Colon (tissue), 2 donors: ENCODE results near the gene FLOT2.
"Not testable (repeated sequence)": the region's sequence is repeated elsewhere in the genome, so short reads cannot be mapped to it uniquely, and the experiment has no call there.

ENCODE experiments used
- FAIRE-seq: peaks from 2 replicates; lab custom pipeline; 2012; peaks lifted over from hg19 to GRCh38; lab: Jason Lieb, UNC
- donor health status: control.
- donor health status: control.

Gene FLOT2

DNA sequence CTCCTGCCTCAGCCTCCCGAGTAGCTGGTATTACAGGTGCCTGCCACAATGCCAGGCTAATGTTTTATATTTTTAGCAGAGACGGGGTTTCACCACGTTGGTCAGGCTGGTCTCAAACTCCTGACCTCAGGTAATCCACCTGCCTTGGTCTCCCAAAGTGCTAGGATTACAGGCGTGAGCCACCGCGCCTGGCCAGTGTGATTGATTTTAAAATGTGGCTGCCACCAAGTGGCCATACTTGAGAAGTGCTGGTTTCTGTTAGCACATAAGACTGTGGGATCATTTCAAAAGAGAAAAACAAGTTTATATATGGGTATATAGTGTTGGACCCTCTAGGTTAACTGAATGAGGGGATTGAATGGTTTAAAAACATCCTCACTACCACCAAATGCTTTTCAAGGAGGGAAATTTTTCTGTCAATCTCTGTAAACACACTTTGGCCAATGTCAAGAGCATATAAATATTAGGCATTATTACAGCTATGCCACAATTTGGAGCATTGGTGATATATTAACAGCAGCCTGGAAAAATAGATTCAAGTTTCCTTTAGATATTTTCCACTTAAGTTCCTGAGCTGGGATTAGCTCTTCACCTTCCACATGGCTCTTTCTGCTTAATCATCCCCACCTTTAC is 18.9 kb upstream of the FLOT2 start:
- FAIRE-seq, result no peak

DNA sequence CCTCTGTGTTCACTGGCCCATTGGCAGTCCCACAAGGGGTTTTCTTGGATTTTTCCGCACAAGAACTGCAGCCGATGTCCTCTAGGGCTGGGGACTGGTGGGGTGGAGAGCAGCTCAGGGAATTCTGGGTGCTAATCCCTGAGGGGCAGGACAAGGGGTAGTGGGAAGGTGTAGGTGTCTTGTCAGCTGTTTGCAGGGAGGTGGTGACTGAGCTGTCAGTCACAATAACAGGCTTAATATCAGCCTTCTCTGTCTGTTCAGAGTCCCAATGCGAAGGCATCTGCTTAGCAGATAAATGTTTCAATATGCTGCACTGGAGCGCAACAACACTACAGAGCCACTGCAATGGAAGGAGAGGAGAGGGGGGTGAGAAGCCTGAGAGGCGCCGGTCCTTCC is 15.4 kb upstream of the FLOT2 start:
- FAIRE-seq, result no peak

DNA sequence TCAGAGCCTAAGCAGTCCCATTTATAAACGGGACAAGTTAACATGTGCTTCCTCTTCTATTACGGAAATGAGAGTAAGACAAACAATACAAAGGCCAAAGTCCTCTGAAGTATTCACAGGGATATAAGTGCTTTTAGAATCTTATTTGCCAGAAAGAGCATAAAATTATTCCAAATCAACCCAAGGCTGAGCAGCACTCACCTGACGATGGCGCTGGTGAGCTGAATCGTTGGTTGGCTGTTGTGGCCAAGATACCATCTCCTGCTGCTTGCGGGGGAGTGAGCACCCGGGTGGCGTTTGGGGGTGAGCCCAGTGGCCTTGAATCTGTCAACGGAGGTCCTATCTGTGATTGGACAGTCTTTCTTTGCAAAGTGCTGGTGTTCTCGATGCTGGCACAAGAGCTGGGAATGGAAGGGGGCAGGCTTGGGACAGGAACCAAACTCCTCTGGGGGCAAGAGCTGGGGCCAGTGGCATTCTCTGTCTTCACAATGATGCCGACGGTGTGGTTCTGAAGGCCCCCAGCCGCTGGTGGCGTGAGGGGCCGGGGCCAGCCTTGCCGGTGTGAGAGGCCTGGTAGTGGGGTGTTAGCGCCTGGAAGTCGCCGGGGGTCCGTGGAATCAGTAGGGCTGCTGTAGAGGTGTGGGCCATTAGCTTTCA is 14.9 kb upstream of the FLOT2 start:
- no peak for FAIRE-seq

DNA sequence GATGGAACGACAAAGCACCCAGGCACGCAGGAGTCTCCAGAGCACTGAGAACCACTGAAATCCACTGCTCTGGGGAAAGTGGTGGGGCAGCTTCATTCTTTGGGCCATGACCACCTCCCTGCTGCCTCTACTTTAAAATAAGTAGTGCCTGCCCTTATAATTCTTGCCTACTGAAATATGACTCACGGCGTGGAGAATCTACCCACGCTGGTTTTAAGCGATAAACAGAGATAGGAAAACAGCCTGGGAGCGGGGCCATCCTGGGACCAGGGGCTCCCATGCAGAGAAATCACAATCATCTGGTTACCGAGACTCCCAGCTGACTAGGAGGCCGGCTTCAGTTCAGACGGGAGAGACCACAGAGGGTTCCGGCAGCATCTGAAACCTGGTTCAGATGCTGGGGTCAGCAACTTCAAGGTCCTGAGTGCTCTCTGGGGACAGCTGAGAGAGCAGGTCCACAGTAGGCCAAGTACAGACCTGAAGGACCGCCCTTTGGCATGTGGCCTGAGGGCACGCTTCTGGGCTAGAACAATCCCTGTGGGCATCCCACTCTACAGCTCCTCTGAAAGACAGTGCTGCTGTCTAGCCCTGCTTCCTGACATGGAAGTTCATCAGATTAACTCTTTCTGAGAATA is 14.0 kb upstream of the FLOT2 start:
- no peak for FAIRE-seq

DNA sequence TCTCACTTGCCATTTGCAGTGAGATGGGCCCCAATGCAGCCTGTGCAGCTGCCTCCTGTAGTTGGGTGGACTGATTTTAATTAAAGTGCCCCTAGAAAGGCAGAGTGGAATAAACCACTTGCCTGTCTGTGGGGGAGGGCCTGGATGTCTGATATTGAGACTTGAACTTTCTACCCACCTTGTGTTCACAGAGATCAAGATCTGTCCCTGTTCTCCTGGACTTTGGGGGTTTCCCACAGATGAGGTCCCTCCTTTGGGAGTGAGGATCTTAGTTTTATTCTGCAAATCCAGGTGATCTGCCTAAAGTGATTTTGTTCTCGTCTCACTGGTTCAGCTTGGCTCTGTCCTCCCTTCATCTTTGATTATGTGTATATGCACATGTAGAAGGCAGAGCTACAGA is 13.0 kb upstream of the FLOT2 start:
- FAIRE-seq, result no peak

DNA sequence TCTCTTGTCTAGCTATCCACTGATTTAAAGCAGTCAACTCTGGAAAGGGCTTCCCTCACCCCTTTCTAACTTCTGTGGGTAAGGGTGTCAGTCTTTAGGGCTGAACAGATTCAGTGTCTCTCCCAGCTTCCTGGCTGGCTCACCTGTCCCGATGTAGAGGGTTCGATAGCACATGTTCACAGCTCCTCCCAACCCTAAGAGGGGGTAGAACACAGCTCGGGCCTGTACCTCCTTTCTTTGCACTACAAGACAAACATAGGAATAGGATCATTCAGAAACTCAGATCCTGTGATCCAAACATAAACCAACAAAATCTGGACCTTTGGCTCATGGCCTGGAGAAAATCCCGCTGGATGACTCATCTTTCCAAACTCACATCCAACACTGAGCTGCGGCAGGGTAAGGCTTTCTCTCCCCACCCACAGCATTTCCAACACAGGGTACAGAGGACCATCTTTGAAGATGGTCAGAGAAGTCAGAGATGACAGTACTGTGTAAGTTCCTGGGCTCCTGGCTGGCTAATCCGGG is 11.2 kb upstream of the FLOT2 start:
- no peak for FAIRE-seq

DNA sequence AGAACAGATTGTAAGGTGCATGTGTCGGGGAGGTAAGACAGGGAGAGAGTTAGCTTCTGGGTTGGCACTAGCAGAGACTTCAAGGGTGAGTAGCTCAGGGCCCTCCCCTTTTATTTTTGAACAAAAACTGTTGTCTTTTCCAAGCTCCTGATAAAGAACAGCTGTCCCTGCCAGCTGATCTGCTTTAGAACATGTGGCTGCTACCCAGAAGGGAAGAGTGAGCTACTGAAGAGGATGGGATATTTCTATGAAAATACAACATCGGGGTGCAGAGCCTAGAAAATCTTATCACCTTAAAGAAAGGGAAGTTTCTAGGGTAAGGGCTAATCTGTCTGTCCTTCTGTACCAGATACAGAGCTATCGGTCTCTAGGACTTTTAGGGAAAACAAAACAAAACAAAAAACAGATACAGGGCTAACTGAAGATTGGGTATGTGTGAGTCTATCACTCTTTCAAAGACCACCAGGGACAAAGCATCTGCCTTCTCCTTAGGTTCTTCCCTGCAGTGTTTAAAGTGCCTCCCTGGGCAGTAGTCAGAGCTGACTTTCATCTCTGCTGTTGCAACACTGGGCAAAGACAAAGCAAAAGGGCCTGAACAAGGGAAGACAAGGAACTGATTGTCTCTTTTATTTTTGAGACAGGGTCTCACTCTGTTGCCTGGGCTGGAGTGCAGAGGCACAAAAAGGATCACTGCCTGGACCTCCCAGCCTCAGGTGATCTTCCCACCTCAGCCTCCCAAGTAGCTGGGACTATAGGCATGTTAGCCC is 10.4 kb upstream of the FLOT2 start:
- FAIRE-seq, result no peak

DNA sequence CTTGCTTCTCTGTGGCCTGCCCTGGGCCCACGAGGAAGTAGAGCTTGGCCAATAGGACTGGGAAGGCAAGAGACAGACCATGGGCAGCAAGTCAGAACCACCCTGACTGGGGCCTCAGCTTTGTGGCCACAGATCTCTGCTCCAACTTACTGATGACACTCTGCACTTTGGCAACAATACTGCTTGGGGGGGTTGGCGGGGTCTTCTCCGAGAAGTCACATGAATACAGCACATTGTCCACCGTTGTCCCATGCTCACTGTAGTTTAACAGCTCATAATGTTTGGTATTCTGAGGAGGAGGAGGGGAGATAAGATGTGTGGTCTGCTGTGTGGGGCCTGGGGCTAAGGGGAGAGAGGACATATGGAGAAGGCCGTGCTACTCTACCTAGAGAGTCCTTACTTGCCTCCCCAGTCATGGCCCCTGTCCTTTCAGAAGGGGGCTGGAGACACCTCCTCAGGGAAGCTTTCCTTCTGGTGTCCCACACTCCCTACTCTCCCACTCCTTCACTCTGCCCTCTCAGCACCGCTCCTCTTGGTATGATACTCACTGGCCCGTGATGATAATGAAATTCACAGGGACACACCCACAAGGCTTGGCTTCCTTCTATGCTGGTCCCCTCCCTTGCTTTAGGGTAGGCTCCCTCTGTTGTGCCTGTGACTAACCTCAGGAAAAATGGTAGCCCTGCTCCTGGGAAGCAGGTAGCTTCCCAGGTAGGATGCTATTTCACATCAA is 9.3 kb upstream of the FLOT2 start:
- no peak for FAIRE-seq

DNA sequence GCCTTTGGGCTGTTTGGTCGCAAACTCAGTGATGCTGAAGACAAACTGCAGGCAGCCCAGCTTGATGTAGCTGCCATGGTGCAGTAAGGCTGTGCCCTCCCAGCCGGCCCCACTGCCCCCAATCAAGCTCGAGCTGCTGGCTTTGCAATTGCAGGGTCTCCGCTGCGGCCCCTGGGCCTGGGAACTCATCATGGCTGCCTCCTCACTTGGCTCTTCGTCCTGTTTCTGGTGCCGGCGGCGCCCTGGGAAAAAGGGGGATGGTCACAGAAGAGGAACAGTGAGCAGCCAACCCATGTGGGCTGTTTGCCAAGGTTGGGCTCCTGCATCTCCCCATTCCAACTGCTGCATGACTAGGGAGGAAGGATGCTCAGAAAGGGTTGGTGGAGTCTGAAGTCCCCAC is 8.7 kb upstream of the FLOT2 start:
- FAIRE-seq, result no peak

DNA sequence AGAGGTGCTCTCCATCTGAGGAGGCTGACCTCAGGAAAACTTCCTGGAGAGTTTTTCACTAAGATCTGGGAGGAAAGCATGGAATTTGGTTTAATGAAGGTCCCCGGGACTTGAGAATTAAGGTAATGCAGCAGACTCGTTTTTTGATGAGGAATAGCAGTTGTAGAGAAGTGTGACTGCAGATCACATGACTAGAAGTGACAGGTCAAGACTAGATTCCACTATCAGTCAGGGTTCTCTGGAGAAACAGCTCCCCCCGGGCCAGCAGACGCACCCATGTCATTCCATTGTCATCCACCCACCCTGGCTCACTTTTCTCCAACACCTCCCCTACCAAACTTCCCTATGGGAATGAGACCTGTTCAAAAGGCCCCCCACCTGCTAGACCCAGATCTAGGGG is 7.3 kb upstream of the FLOT2 start:
- no peak for FAIRE-seq

DNA sequence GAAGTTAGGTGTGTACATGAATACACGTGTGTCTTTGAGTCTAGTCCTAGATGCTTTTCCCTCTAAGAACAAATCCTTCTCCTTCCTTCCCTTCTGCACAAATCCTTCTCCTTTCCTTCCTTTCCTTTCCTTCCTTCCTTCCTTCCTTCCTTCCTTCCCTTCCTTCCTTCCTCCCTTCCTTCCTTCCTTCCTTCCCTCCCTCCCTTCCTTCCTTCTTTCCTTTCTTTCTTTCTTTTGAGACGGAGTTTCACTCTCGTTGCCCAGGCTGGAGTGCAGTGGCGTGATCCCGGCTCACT is 6.0 kb upstream of the FLOT2 start:
- FAIRE-seq, result not testable (repeated sequence)

DNA sequence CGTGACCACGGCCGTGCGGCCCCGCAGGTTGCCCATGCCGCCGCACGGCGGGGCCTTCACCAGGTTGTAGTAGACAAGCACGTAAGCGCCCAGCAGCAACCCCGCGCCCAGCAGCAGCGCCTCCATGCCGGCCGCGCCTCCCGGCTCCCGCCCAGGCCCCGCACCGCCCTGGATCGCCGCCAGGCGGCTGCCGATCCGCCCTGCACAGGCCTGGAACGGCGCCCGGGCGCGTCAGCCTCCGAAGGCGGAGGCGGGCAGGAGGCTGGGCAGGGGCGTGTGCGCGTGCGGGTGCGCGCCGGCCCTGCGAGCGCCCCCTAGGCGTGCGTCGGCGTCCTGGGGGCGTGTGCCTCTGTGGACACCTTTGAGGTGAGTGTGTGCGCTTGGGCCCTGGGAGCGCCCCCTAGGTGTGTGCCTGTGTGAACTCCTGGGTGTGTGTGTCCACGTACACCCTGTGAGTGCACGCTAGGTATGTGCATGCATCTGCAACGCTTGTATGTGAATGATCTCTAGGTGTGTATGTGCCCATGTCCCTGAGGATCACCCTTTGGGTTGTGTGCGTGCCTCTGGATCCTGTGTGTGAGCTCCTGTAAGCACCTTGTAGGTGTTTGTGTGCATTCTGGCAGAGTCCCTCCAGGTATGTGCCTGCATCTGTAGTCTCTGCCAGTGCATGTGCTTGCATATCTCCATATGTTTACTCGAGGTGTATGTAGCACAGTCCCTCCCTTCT is 5.4 kb upstream of the FLOT2 start, which contains the start of gene DHRS13:
TSS of gene DHRS13 (minus strand) at position 261 of the 727 bp plus-strand sequence. CDS start at position 126, 135 bp downstream.
- FAIRE-seq, result no peak

DNA sequence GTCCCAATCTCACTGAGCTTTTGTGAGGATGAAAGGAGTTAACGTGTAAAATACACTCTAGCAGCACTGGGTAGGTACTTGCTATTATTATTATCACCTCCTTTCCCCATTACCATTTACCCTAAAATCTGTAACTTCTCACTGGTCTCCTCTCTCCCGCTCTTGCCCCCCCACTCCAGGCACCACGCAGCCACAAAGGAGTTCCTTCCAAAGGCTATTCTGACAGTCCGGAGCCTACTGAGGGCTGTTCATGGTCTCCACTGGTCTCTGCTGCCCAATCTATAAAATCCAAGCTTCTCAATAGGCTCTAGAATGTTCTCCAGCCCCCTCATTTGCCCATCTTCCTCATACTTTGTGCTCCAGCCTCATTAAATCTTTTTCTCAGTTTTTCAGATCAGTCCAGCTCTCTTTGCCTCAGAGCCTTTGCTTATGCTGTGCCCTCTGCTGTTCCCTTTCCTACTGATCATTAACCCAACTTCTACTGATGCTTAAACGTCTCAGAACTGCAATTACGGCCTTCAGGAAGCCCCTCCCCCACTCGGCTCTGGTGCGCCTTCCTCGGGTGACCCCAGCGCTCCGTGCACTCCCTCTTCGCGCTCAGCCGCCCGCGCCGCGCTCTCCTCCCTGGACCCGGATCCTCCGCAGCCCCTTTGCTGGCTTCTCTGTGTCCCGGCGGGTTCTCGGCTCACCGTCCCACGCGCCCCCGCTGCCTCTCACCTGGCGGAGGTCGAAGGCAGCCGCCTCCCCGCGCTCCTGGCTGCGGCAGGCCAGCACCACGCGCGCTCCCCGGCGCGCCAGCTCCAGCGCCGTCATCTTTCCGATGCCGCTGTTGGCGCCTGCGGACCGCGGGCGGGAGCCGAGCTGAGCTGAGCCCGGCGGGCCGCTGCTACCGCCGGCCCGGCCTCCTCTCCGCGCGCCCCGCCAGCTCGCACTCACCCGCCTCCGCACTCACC is 4.6 kb upstream of the FLOT2 start:
- no peak for FAIRE-seq

DNA sequence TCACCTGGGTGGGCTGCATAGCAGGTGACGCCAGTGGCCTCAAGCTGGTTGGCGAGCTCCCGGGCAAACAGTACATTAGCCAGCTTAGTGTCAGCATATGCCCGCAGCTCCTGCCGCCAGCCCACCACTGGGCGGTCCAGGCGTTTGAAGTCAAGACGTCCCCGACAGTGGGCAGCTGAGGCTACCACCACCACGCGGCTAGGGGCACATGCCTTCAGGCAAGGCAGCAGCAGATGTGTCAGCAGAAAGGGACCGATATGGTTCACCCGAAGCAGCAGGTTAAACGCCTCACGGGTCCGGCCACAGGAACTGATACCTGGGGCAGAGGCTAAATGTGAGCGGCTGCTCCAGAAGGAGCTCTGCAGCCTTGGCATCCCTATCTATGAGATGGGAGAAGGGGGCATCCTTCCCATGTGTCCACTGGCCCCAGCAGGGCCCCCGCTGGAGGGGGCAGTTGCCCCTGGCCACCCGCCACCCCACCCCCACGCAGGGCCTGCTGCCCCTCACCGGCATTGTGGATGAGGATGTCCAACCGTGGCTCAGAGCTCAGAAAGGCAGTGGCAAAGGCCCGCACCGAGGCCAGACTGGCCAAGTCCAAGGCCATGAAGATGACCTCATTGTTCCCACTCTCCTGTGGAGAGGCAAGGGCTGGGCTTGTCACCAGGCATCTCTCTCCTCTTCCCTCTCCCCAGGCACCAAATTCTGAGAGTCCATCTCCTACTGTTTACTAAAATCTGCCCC is 3.6 kb upstream of the FLOT2 start:
- no peak for FAIRE-seq

DNA sequence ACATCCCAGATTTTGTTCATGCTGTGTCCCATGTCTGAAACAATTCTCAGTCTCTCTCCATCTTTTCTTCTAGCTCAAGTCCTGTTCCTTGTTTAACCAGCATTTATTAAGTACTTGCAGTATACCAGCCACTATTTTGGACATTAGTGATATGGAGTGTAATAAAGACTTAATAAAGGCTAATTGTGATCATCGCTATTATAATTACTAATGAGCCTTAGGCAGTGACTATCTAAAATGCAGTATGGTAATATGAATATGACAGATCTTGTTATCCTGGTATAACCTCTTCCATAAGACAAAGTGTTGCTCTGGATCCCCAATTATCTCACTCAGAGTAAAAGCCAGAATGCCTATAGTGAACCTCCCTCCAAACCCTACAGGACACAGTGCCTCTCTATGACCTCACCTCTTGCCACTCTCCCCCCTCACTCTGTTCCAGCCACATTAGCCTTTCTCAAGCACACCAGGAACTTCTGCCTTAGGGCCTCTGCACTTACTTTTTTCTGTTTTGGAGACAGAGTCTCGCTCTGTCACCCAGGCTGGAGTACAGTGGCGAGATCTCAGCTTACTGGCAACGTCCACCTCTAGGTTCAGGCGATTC is 1.8 kb upstream of the FLOT2 start:
- no peak for FAIRE-seq

DNA sequence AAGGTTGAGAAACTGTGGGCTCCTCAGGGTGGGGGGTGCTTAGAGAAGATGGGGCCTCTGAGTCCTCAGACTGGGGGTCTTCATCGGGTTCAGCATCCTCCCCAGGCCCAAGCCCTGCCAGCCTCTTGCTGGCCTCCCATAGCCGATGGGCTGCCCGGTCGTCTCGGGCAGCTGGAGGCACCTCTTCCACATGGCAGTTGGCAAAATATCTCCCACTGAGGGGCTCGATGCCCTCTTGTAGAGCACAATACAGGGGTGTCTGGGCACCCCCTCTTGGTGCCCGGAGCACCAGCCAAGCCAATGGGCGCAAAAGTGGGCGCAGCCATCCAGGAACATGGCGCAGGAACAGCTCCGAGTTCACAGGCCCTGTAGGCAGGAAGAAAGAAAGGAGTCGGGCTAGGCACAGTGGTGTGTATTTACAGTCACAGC is 1.0 kb upstream of the FLOT2 start:
- FAIRE-seq, result no peak

DNA sequence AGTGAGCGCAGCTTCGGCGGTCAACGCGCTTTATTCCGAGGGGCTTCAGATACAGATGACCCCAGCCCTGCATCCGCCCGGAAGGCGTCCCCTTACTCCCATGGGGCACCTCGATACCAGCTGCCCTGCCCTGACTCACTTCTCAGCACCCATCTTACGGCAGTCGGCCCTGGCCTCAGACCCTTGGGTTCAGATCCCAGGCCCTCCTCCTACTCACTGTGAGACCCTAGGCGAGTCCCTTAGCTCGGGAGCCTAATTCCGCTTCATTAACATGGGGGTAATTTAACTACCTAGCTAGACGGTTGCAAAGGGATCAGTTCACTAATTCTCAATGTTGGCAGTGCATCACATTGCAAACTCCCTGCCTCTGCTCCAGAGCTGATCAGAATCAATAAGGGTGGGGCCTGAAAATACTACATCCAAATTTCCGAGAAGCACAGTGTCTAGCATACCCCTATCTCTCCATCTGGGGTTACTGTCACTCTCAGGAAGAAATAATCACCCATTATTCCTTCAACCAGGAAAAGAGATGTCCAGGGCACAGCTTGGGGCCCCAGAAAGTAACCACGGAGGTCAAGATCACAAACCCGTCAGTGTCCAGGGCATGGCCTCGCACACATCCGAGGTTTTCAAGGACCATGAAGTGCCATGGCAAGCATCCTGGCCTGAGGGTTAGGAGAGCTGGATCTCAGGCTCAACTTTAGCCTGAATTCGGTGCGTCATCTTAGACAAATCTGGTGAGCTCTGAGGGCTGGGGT is 415 bp upstream of the FLOT2 start:
- no peak for FAIRE-seq

DNA sequence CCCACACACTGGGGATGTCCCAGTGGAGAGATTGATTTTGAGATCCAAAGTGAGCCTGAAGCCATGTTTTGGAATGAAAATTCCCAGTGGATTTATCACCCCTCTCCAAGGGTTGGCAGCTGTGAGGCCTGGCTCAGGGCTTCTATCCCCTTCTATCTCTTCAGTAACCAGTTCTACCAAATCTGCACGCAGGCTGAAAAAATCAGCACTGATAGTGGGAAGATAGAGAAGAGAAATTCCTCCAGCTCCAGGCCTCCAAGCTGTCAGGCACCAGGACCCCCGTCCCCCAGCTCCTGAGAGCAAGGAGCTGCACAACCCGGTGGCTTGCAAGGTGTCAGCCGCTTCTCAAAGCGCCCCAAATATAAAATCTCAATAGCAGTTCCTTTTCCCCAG is 1.0 kb downstream of the FLOT2 start:
- no peak for FAIRE-seq
